ENCODE results near the gene NEO1. TPM values are rescaled to one million over a fixed set of nuclear protein-coding genes. Genes with fewer than 3 reads are reported as not detected.

Gene NEO1
- total and polyA plus RNA-seq, 2 experiments from 2014 or later = 39.1 to 64.0 TPM

DNA sequence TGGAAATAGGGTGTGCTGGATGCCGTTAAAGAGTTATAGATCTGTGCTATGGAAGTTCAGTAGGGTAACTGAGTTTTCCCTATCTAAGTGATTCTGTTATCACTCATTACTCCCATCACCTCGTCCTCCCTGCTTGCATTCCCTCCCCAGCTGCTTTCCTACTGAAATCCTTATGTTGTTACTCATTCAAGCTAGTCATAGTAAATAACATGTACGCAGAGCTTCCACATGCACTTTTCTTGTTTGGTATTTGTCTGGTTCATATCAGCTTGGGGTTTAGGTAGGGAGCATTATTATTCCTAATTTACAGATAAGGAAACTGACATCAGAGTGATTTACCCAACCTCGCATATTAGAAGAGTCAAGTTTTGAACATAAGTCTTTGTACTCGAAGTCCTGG lies 181.4 kb downstream of the NEO1 start:
- 73% methylated on average over 5 of the region's 5 CpGs for WGBS (ENCODE audit: low lambda C conversion rate, missing lambda C conversion rate)
- H3K27ac ChIP-seq = no peak overlapping the region

DNA sequence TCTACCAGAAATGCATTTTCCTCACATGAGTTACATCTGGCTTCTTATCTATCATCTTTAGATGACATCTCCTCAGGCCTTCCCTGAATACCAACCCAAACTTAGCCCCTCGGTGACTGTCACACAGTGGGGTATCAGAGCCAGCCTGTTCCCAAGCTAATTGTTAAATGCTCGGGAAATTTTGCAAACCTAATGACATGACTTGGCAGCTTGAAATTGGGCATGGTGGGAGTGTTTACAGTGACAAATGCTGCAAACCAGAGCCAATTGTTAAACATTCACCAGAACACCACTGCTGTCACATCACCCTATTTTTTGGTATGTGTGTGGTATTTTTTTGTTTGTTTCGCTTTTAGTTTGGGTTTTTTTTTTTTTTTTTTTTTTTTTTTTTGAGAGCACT lies 185.6 kb downstream of the NEO1 start:
- Histone ChIP-seq H3K27me3 (no peaks in the 10 kb centered on the region), H2AFZ (no peak overlapping the region), H3K9me3 (ENCODE audit: low read depth) (no peaks in the 10 kb centered on the region), H3K36me3 (replicated peaks; ENCODE audit: insufficient read depth, low read depth) (no peaks in the 10 kb centered on the region), H3K4me1 (ENCODE audit: insufficient read depth) (peaks cover 5% of the 10 kb centered on the region), H3K79me2 (no peaks in the 10 kb centered on the region), H3K9me2 (replicated peaks; ENCODE audit: insufficient read depth) (no peaks in the 10 kb centered on the region), H3K27ac (no peak overlapping the region), H4K20me1 (ENCODE audit: insufficient read depth, poor library complexity, severe bottlenecking) (no peaks in the 10 kb centered on the region), H3K4me3 (no peak overlapping the region), H3K4me2 (no peak overlapping the region)
- no peak for DNase-seq (ENCODE audit: low spot score)
- WGBS (ENCODE audit: low lambda C conversion rate, missing lambda C conversion rate) = 57% methylated on average over 3 of the region's 3 CpGs
- TF ChIP-seq EZH2 (IDR thresholded peaks at IDR 0.05; ENCODE audit: borderline replicate concordance) (no peak), EZH2phosphoT487 (IDR thresholded peaks at IDR 0.05; ENCODE audit: low read depth, severe bottlenecking, unreplicated experiment) (no peak)
- TF ChIP-seq, protein P1, sequence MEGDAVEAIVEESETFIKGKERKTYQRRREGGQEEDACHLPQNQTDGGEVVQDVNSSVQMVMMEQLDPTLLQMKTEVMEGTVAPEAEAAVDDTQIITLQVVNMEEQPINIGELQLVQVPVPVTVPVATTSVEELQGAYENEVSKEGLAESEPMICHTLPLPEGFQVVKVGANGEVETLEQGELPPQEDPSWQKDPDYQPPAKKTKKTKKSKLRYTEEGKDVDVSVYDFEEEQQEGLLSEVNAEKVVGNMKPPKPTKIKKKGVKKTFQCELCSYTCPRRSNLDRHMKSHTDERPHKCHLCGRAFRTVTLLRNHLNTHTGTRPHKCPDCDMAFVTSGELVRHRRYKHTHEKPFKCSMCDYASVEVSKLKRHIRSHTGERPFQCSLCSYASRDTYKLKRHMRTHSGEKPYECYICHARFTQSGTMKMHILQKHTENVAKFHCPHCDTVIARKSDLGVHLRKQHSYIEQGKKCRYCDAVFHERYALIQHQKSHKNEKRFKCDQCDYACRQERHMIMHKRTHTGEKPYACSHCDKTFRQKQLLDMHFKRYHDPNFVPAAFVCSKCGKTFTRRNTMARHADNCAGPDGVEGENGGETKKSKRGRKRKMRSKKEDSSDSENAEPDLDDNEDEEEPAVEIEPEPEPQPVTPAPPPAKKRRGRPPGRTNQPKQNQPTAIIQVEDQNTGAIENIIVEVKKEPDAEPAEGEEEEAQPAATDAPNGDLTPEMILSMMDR (IDR thresholded peaks at IDR 0.05; ENCODE audit: poor library complexity) = no peak

More for the DNA sequence above, 181.4 kb downstream of the NEO1 start:
- H3K4me2 ChIP-seq = no peak overlapping the region
- H3K4me1 ChIP-seq (ENCODE audit: insufficient read depth) = peaks cover 5% of the 10 kb centered on the region
- no peaks in the 10 kb centered on the region for H3K9me2 ChIP-seq (replicated peaks; ENCODE audit: insufficient read depth)
- peaks cover 6% of the 10 kb centered on the region for H3K79me2 ChIP-seq
- H3K27me3 ChIP-seq = no peaks in the 10 kb centered on the region
- TF ChIP-seq, protein P1 (IDR thresholded peaks at IDR 0.05; ENCODE audit: poor library complexity) = no peak
- TF ChIP-seq EZH2 (IDR thresholded peaks at IDR 0.05; ENCODE audit: borderline replicate concordance) = no peak
- TF ChIP-seq EZH2phosphoT487 (IDR thresholded peaks at IDR 0.05; ENCODE audit: low read depth, severe bottlenecking, unreplicated experiment) = no peak
- H3K9me3 ChIP-seq (ENCODE audit: low read depth) = no peaks in the 10 kb centered on the region
- no peak overlapping the region for H3K4me3 ChIP-seq
- H2AFZ ChIP-seq = no peak overlapping the region
- no peaks in the 10 kb centered on the region for H4K20me1 ChIP-seq (ENCODE audit: insufficient read depth, poor library complexity, severe bottlenecking)
- no peaks in the 10 kb centered on the region for H3K36me3 ChIP-seq (replicated peaks; ENCODE audit: insufficient read depth, low read depth)
- no peak for DNase-seq (ENCODE audit: low spot score)

DNA sequence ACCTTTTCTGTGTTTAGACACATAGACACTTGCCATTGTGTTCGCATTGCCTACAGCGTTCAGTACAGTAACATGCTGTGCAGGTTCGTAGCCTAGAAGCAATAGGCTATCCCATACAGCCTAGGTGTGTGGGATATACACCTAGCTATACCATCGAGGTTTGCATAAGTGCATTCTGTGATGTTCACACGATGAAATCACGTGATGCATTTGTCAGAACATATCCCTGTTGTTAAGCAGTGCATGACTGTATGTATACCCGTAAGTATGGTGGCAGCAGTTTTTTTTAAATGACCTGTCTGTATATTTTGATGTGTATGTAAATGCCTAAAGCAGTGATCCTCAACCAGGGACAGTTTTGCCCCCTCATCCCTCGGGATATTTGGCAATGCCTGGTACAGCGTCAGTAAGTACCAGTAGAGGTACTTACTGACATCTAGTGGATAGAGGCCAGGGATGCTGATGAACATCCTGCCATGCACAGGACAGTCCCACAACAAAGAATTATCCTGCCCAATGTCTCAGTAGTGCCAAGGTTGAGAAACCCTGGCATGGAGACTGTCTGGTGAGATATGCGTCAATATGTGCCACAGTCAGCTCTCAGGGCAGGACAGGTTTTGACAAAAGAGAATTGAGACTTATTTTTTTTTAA lies 187.4 kb downstream of the NEO1 start:
- H3K9me2 ChIP-seq (replicated peaks; ENCODE audit: insufficient read depth) = no peaks in the 10 kb centered on the region
- peaks cover 5% of the 10 kb centered on the region for H3K4me1 ChIP-seq (ENCODE audit: insufficient read depth)
- no peaks in the 10 kb centered on the region for H3K9me3 ChIP-seq (ENCODE audit: low read depth)
- no peaks in the 10 kb centered on the region for H4K20me1 ChIP-seq (ENCODE audit: insufficient read depth, poor library complexity, severe bottlenecking)
- H3K4me2 ChIP-seq = no peak overlapping the region
- H3K36me3 ChIP-seq (replicated peaks; ENCODE audit: insufficient read depth, low read depth) = no peaks in the 10 kb centered on the region
- H3K27ac ChIP-seq = no peak overlapping the region
- no peaks in the 10 kb centered on the region for H3K27me3 ChIP-seq
- H3K4me3 ChIP-seq = no peak overlapping the region
- H3K79me2 ChIP-seq = no peaks in the 10 kb centered on the region
- TF ChIP-seq EZH2phosphoT487 (IDR thresholded peaks at IDR 0.05; ENCODE audit: low read depth, severe bottlenecking, unreplicated experiment) (no peak), EZH2 (IDR thresholded peaks at IDR 0.05; ENCODE audit: borderline replicate concordance) (no peak)
- TF ChIP-seq, protein P1 (IDR thresholded peaks at IDR 0.05; ENCODE audit: poor library complexity) = peak; percentile 24
- 89% methylated on average over 10 of the region's 10 CpGs for WGBS (ENCODE audit: low lambda C conversion rate, missing lambda C conversion rate)
- no peak for DNase-seq (ENCODE audit: low spot score)
- H2AFZ ChIP-seq = no peak overlapping the region

All from hepatocyte (in vitro differentiated cells).